Activated CD8-positive, alpha-beta memory T cell treated with anti-CD3 and anti-CD28 coated beads, Interleukin-2, amount 50 U/mL, for 48 hours (primary cell): ENCODE data around the gene ARL16.

Experiments
- DNase-seq: peaks from one replicate; pipeline ENCODE4 v3.0.0-alpha.2; 2020

Gene ARL16

GRCh38 chr17:81683584-81684441 is at the start of gene ARL16, which contains the start of gene HGS:
Gene ARL16, minus strand, starts transcription at chr17:81683797. Its CDS starts 44 bp downstream, at chr17:81683753.
Gene HGS, plus strand, starts transcription at chr17:81684011. Its CDS starts 56 bp downstream, at chr17:81684067.
- DNase-seq, result peak; percentile 98

- no peak for DNase-seq
Measured at GRCh38 chr17:81727324-81728031, 43.9 kb upstream of the ARL16 start.

DNA sequence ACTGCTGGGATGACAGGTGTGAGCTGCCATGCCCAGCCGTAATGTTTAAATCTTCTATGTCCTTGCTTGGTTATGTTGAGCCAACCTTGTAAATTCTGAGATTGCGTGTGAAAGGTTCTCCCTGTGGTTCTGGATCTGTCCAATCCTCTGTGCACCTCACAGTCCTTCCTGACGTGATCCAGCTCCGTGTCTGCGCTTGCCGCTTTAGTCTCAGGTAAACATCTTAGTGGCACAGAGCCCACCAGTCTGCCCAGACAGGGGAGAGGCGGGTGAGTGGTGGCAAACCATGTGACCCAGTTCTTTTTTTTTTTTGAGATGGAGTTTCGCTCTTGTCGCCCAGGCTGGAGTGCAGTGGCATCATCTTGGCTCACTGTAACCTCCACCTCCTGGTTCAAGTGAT is 42.4 kb upstream of the ARL16 start:
- DNase-seq, result no peak

DNA sequence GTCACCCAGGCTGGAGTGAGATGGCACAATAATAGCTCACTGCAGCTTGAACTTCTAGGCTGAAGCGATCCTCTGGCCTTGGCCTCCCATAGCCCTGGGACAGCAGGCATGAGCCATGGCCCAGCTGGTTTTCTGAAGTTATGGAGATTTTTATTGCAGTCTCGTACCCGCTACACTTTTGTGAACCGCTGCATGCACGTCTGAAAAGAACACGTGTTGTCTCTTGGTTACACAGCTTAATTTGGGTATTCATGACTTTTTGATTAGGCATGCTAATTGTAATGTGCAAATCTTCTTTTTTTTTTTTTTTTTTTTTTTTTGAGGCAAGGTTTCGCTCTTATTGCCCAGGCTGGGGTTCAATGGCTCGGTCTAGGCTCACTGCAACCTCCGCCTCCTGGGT is 41.8 kb upstream of the ARL16 start:
- DNase-seq, result no peak

- no peak for DNase-seq
Measured at GRCh38 chr17:81723651-81724209, 40.1 kb upstream of the ARL16 start.

DNA sequence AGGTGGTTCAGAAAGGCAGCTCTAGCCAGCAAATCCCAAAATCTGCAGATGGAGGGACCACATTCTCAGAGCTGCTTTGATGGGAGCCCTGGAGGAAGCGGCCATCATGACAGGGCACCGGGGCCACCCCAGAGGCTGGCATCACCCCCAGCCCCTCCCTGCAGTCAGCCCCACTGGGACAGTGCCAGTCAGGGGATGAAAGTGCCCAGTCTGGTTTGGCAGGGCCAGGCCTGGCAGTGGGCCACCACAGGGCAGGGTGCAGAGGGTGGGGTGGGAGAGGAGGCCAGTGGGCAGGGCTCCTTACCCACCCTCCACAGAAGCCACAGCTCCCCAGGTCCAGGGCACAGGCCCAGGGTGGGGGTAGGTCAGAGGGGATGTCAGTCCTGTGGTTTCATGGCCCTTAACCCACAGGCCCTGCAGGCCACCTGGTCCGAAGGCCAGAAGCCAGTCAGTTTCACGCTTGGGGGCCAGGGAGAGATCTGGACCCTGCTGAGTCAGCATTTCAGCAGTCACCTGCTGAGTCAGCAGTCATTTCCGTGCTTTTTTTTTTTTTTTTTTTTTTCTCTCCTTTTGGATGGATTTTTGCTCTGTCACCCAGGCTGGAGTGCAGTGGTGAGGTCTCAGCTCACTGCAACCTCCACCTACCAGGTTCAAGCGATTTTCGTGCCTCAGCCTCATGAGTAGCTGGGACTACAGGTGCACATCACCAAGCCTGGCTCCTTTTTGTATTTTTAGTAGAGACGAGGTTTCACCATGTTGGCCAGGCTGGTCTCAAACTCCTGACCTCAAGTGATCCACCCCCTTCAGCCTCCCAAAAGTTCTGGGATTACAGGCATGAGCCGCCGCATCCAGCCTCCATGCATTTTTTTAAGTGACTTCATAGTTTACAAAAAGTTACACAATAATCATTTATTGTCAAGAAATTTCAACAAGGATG is 38.9 kb upstream of the ARL16 start:
- no peak for DNase-seq

- no peak for DNase-seq
Measured at GRCh38 chr17:81720267-81721071, 36.9 kb upstream of the ARL16 start.

DNA sequence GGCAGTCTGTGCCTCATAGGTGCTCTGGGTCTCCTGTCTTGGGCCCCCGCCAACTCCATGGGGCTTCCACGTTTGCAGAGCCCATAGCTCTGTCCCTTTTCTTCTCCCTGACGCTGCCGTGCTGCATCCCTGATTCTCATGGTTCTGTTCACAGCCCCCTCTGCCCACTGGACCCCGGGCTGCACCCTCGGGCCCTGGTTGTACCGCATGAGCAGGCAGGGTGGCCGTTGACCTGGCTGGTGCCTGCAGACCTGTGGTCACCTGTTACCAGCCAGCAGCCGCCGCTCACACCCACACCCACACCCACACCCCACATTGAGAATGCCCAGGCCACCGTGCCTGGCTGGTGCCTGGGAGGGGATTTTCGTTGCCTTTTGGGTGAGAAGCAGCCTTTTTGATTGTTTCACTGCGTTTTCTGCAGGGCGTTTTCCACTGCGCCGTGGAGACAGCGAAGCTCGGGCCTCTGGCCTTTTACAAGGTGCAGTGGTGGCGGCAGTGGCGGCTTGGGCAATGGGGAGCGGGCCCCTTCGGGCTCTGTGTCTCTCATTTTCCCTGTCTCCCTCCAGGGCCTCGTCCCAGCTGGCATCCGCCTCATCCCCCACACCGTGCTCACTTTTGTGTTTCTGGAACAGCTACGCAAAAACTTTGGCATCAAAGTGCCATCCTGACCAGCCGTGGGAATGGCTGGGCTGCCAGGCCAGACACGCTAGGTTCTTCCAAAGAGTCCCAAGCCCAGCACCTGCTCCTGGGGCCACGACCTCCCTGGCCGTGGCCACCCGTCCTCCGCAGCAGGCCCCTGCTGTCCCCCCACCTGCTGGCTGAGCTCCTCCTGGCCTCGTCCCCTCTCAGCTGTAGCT is 36.0 kb upstream of the ARL16 start:
- DNase-seq, result no peak

- no peak for DNase-seq
Measured at GRCh38 chr17:81717766-81718089, 34.1 kb upstream of the ARL16 start.

DNA sequence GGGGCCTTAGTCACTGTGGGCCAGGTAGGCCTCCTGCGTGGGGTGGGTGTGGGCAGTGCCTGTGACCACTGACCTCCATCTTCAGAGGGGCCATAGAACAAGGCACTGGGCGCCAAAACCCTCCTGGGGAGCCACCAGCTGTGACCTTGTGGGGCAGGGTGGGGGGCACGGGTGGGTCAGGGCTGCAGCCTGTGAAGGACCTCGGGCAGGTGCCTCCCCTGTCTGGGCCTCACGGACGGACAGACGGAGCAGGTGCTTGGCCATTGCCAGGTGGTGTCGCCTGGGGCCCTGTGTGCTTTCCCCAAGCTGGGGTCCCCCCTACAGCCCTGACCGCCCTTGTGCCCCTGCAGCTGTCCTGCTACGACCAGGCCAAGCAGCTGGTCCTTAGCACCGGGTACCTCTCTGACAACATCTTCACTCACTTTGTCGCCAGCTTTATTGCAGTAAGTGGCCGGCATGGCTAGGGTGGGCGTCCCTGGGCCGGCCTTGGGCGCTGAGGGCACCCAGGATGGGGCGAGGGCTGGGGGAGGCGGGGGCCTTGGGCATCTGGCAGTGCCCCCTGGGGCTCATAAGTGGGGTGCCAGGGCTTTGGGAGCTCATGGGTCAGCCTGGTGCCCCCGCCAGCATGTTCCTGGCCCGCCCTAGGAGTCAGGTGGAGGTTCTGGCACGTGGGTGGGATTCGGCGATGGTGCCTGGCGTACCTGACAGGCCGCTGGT is 33.6 kb upstream of the ARL16 start:
- DNase-seq, result no peak

DNA sequence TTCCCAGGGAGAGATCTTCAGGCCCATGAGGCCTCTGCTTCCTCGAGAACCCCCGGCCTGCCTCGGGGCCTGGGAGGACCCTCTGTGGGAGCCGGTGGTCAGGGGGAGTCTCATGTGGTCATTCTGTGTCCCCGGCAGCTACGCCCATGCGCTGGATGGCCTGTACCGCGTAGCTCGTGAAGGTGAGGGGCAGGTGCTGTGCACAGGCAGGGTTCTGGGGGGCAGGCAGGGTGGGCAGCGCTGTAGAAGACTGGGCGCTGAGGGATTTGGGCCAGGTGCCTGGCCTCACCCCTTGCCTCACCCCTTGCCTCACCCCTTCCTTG is 33.0 kb upstream of the ARL16 start:
- no peak for DNase-seq

DNA sequence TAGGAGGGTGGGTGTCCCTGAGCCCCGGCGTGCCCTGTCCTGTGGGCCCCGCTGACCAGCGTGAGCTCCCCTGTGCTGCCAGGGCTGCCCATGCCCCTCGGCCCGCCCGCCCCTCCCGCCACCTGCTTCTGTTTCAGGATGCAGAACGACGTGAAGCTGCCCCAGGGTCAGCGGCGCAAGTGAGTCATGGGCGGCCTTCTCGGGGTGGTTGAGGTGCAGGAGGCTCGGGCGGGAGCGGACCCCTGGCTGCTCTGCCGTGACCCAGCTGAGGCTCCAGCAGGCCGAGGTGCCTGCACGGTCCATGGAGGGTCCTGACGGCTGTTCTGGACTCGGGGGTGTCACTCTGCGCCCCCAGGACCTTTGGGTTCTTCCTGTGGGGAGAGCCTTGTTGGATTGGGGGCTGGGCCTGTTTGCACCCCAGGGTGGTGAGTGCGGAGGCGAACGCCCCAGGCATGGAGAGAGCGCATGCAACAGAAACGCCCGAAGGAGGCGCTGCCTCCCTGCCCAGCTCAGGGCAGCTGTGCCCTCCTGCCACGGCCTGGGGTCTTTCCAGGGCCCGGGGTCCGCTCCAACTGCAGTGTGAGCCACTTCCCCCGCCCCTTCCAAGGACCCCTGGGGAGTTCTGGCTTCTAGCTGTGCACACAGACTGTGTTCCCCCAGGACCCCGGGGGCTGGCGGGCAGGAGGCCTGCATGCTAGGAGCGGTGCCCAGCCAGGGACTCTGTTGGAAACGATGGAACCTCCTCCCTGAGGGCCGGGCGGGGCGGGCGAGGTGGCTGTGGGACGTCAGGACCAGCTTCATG is 32.5 kb upstream of the ARL16 start:
- DNase-seq, result no peak

GRCh38 chr17:81715107-81715871 is 31.7 kb upstream of the ARL16 start:
- DNase-seq, result no peak

DNA sequence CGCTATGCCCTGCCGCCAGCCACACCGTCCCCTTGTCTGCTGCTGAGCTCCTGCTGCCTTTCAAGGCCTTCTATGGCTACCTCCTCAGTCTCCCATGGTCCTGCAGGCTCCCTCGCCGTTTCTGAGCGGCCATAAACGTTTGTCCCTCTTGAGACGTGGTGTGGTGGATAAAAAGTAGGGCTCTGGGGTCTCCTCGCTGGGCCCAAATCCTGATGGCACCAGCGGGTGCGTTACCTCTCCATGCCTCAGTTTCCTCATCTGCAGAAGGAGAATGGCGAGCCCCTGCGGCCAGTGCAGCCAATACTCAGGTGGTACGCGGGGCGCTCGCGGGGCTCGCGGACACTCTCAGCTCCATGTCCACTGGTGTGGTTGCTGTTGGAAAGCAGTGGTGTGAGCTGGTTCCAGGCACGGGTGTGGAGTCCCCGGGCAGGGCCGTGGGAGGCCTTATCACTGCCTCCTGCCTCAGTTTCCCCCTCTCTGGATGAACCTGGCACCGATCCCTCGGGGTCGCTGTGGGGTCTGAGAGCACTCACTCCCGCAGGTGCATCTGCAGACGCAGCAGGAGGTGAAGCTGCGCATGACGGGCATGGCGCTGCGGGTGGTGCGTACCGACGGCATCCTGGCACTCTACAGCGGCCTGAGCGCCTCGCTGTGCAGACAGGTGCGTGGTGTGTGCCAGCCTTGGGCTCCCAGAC is 31.0 kb upstream of the ARL16 start:
- no peak for DNase-seq

GRCh38 chr17:81713556-81714411 is 30.2 kb upstream of the ARL16 start:
- DNase-seq, result no peak

DNA sequence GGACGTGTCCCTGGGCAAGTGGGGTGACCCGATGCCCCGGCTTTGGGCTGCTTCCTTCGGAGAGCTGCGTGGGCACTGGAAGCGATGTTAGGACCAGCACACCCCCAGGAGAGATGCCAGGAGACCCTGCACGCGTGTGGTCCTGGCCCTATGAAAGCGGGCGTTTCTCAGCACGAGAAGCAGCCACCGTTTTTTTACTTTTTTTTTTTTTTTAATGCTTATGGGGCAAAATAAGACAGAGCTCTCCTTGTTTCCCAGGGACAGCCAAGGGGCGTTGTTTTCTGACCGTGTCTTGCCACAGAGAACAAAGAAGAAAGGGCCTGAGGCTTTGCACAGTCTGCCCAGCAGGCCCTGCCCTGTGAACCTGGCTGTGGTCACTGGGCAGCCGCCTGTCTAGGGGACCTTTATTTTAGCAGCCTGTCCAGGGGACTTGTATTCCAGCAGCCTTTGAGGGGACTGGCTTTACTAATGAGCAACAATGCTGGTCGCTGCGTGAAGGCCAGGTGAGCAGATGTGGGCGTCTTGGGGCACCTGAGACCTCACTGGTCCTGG is 29.5 kb upstream of the ARL16 start:
- DNase-seq, result no peak
